ENCODE measurements around the gene MPPED2. TPM values are rescaled to one million over a fixed set of nuclear protein-coding genes. Genes with fewer than 3 reads are reported as not detected.

MPPED2 gene
- total RNA-seq, 1 experiment from 2014 or later, result not detected

DNA sequence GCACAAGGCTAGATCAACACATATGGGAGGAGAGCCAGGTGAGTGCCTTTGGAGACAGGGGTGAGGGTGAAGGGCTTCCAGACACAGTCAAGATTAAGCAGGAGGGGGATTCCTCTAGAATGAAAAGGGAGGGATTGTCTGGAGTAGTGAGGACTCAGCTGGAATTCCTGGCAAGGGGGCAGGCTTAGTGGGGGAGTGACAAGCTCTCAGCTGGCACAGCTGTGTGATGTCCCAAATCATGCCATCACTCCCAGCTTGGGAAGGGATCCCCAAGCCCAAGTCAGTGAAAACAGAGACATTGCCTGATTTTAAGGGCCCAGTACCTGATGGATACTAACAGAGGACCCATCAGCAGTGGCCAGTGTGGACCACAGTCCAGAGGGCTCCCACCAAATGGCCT, 119.0 kb downstream of the MPPED2 start:
- Histone ChIP-seq H2AFZ (ENCODE audit: low read depth, low read length, poor library complexity, severe bottlenecking) (no peak overlapping the region), H3K4me3 (replicated peaks in 1 of 2; ENCODE audit: low read depth in 1 of 2, low read length in 2 of 2) (no peak overlapping the region), H3K4me1 (ENCODE audit: control insufficient read depth in 1 of 2, insufficient read depth in 2 of 2, low read length in 2 of 2) (no peaks in the 10 kb centered on the region), H3K27me3 (ENCODE audit: insufficient read depth, low read length) (peaks cover 17% of the 10 kb centered on the region), H3K4me2 (ENCODE audit: low read length) (no peak overlapping the region), H3K9ac (ENCODE audit: low read length) (no peak overlapping the region), H3K79me2 (ENCODE audit: insufficient read depth, low read length) (no peaks in the 10 kb centered on the region), H3K9me3 (ENCODE audit: control insufficient read depth in 1 of 2, insufficient read depth in 1 of 2, low read depth in 1 of 2, low read length in 2 of 2) (no peaks in the 10 kb centered on the region), H3K9me2 (ENCODE audit: insufficient read depth) (no peaks in the 10 kb centered on the region), H3K36me3 (ENCODE audit: control insufficient read depth in 1 of 2, insufficient read depth in 2 of 2, low read length in 2 of 2) (no peaks in the 10 kb centered on the region), H3K27ac (ENCODE audit: low read depth, low read length) (no peak overlapping the region), H4K20me1 (ENCODE audit: insufficient read depth) (no peaks in the 10 kb centered on the region)
- no peak for DNase-seq (ENCODE audit: low read depth, low spot score)
- ChIA-PET POLR2A (no interaction called here), RAD21 (ENCODE audit: low non-redundant PET in 1 of 2, low total read pairs in 2 of 2, uncharacterized antibody in 2 of 2, unreplicated experiment in 2 of 2) (no interaction called here), CTCF (no interaction called here)
- intact Hi-C loops (cut with micrococcal nuclease), result no loop called here
- TF ChIP-seq, protein P1, sequence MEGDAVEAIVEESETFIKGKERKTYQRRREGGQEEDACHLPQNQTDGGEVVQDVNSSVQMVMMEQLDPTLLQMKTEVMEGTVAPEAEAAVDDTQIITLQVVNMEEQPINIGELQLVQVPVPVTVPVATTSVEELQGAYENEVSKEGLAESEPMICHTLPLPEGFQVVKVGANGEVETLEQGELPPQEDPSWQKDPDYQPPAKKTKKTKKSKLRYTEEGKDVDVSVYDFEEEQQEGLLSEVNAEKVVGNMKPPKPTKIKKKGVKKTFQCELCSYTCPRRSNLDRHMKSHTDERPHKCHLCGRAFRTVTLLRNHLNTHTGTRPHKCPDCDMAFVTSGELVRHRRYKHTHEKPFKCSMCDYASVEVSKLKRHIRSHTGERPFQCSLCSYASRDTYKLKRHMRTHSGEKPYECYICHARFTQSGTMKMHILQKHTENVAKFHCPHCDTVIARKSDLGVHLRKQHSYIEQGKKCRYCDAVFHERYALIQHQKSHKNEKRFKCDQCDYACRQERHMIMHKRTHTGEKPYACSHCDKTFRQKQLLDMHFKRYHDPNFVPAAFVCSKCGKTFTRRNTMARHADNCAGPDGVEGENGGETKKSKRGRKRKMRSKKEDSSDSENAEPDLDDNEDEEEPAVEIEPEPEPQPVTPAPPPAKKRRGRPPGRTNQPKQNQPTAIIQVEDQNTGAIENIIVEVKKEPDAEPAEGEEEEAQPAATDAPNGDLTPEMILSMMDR (IDR thresholded peaks at IDR 0.05 in 2 of 3, conservative IDR thresholded peaks at IDR 0.05 in 1 of 3; ENCODE audit: borderline replicate concordance in 1 of 3, insufficient read depth in 1 of 3, low read depth in 2 of 3, low read length in 2 of 3), result no peak
- TF ChIP-seq POLR2AphosphoS5 (IDR thresholded peaks at IDR 0.05; ENCODE audit: low read depth, low read length), result no peak
- no peak for TF ChIP-seq JUND (IDR thresholded peaks at IDR 0.05)
- no peak for TF ChIP-seq EZH2 (IDR thresholded peaks at IDR 0.05)
- TF ChIP-seq SP1 (IDR thresholded peaks at IDR 0.05; ENCODE audit: low read depth), result no peak
- TF ChIP-seq SIN3A (IDR thresholded peaks at IDR 0.05; ENCODE audit: low read depth), result no peak
- no peak for ATAC-seq
- no TSS peak for BruUV-seq (replicated peaks)

DNA sequence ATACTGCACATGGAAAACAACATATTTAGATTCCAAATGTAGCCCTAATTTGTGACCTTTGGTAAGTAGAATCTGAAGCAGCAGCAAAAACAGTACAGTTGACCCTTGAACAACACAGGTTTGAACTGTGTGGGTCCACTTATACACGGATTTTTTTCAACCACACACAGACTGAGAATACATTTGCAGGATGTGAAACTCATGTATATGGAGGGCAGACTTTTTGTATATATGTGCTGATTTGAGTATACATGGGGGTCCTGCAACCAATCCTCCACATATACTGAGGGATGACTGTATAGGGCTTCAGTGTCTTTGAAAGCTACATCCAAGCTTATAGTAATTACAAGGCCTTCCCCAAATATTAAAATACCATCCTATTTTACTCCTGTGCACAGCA, 120.5 kb downstream of the MPPED2 start:
- Histone ChIP-seq H3K9me2 (ENCODE audit: insufficient read depth) (no peaks in the 10 kb centered on the region), H3K4me3 (replicated peaks in 1 of 2; ENCODE audit: low read depth in 1 of 2, low read length in 2 of 2) (no peak overlapping the region)

More for the DNA sequence above, 120.5 kb downstream of the MPPED2 start:
- POLR2A ChIA-PET, result no interaction called here
- RAD21 ChIA-PET (ENCODE audit: low non-redundant PET in 1 of 2, low total read pairs in 2 of 2, uncharacterized antibody in 2 of 2, unreplicated experiment in 2 of 2), result no interaction called here
- Histone ChIP-seq H3K36me3 (ENCODE audit: control insufficient read depth in 1 of 2, insufficient read depth in 2 of 2, low read length in 2 of 2) (no peaks in the 10 kb centered on the region), H3K9ac (ENCODE audit: low read length) (no peak overlapping the region), H3K4me2 (ENCODE audit: low read length) (no peak overlapping the region), H4K20me1 (ENCODE audit: insufficient read depth) (no peaks in the 10 kb centered on the region), H3K4me1 (ENCODE audit: control insufficient read depth in 1 of 2, insufficient read depth in 2 of 2, low read length in 2 of 2) (no peaks in the 10 kb centered on the region), H3K27me3 (ENCODE audit: insufficient read depth, low read length) (peaks cover 18% of the 10 kb centered on the region), H3K79me2 (ENCODE audit: insufficient read depth, low read length) (no peaks in the 10 kb centered on the region), H3K9me3 (ENCODE audit: control insufficient read depth in 1 of 2, insufficient read depth in 1 of 2, low read depth in 1 of 2, low read length in 2 of 2) (no peaks in the 10 kb centered on the region), H2AFZ (ENCODE audit: low read depth, low read length, poor library complexity, severe bottlenecking) (no peak overlapping the region), H3K27ac (ENCODE audit: low read depth, low read length) (no peak overlapping the region)
- DNase-seq (ENCODE audit: low read depth, low spot score), result no peak
- TF ChIP-seq JUND (IDR thresholded peaks at IDR 0.05), result no peak
- no peak for TF ChIP-seq ZFX (IDR thresholded peaks at IDR 0.05)
- TF ChIP-seq, protein P1 (IDR thresholded peaks at IDR 0.05 in 2 of 3, conservative IDR thresholded peaks at IDR 0.05 in 1 of 3; ENCODE audit: borderline replicate concordance in 1 of 3, insufficient read depth in 1 of 3, low read depth in 2 of 3, low read length in 2 of 3), result no peak
- TF ChIP-seq RAD21 (IDR thresholded peaks at IDR 0.05; ENCODE audit: low read depth), result no peak
- CTCF ChIA-PET, result no interaction called here
- intact Hi-C loops (cut with micrococcal nuclease), result no loop called here
- ATAC-seq, result no peak
- BruUV-seq (replicated peaks), result no TSS peak
